SW 1271 (cell line): ENCODE data around the gene SELENOO.

Experiments used
- DNase-seq, 2 experiments: peaks; one replicate each; lab custom pipeline; 2025; lab: John Stamatoyannopoulos, UW

Gene SELENOO

GRCh38 chr22:50216684-50217520 lies 16.1 kb downstream of the SELENOO start:
- no peak for DNase-seq

- no peak for DNase-seq
Observed at GRCh38 chr22:50217543-50218152, 16.8 kb downstream of the SELENOO start.

GRCh38 chr22:50218153-50218995 lies 17.6 kb downstream of the SELENOO start:
- no peak for DNase-seq

- no peak for DNase-seq
Observed at GRCh38 chr22:50218996-50219727, 18.4 kb downstream of the SELENOO start.

- no peak for DNase-seq
Observed at GRCh38 chr22:50219800-50220602, 19.2 kb downstream of the SELENOO start.

GRCh38 chr22:50220603-50221409 lies 20.0 kb downstream of the SELENOO start:
- no peak for DNase-seq

- DNase-seq: no peak
Observed at GRCh38 chr22:50221410-50222300, 20.8 kb downstream of the SELENOO start.

GRCh38 chr22:50222508-50222907 lies 21.7 kb downstream of the SELENOO start:
- DNase-seq: no peak

GRCh38 chr22:50224071-50224470 lies 23.3 kb downstream of the SELENOO start:
- DNase-seq: no peak

- no peak for DNase-seq
Observed at GRCh38 chr22:50225200-50225969, 24.6 kb downstream of the SELENOO start.

GRCh38 chr22:50226063-50226874 lies 25.5 kb downstream of the SELENOO start:
- DNase-seq: no peak

GRCh38 chr22:50226875-50227165 lies 26.0 kb downstream of the SELENOO start:
- DNase-seq: no peak

- DNase-seq: no peak
Observed at GRCh38 chr22:50227579-50228215, 26.9 kb downstream of the SELENOO start.

GRCh38 chr22:50228366-50228765 lies 27.6 kb downstream of the SELENOO start:
- no peak for DNase-seq

GRCh38 chr22:50229370-50229769 lies 28.6 kb downstream of the SELENOO start:
- no peak for DNase-seq

- no peak for DNase-seq
Observed at GRCh38 chr22:50232481-50233151, 31.8 kb downstream of the SELENOO start.

GRCh38 chr22:50233223-50233622 lies 32.4 kb downstream of the SELENOO start:
- DNase-seq: no peak
